Upper lobe of left lung (tissue), 6 donors: Measurements from ENCODE around the gene LRRC23. TPM values are rescaled to one million over a fixed set of nuclear protein-coding genes. Genes with fewer than 3 reads are reported as not detected.
"Not testable (repeated sequence)": the region's sequence is repeated elsewhere in the genome, so short reads cannot be mapped to it uniquely, and the experiment has no call there.

ENCODE experiments used
- ATAC-seq, 2 donors: fragments of 200-7000 bp; cut with Tn5 transposase; one replicate each; pipeline ENCODE4 v1.9.1; 2022; ENCODE audit warnings: mild to moderate bottlenecking in 2 of 2, moderate library complexity in 2 of 2; ENCODE audit not compliant: low FRiP score in 2 of 2
- DNase-seq, 2 donors: peaks; one replicate each; pipeline ENCODE4 v3.0.0-alpha.2; 2019 to 2020
- H3K27ac ChIP-seq, 4 donors: fragments of 200-600 bp; sonication (generic); one replicate each; pipeline ENCODE4 v1.5.1; 2016 to 2019
- H3K27me3 ChIP-seq, 4 donors: fragments of 200-600 bp; sonication (generic); one replicate each; pipeline ENCODE4 v1.5.1; 2017 to 2019
- H3K36me3 ChIP-seq, 4 donors: fragments of 200-600 bp; sonication (generic); one replicate each; pipeline ENCODE4 v1.5.1; 2016 to 2019
- H3K4me1 ChIP-seq, 4 donors: fragments of 200-600 bp; sonication (generic); one replicate each; pipeline ENCODE4 v1.5.1; 2018 to 2019
- H3K4me3 ChIP-seq, 4 donors: fragments of 200-600 bp; sonication (generic); one replicate each; pipeline ENCODE4 v1.5.1; 2017 to 2019; ENCODE audit warnings: mild to moderate bottlenecking in 2 of 4, moderate library complexity in 1 of 4
- H3K9me3 ChIP-seq, 4 donors: fragments of 200-600 bp; sonication (generic); one replicate each; pipeline ENCODE4 v1.5.1; 2018 to 2019
- EP300 ChIP-seq, 4 donors: sonication (generic); formaldehyde crosslinking; IDR thresholded peaks; one replicate each; pipeline ENCODE4 v1.5.1; 2017; ENCODE audit warnings: antibody characterized with exemption in 4 of 4, control low read depth in 2 of 4
- POLR2A ChIP-seq, 4 donors: fragments of 450-650 bp; IDR thresholded peaks; one replicate each; pipeline ENCODE4 v1.5.1; 2016 to 2017; ENCODE audit warnings: antibody characterized with exemption in 4 of 4, mild to moderate bottlenecking in 2 of 4
- POLR2AphosphoS5 ChIP-seq, 2 donors: sonication (generic); formaldehyde crosslinking; IDR thresholded peaks; one replicate each; pipeline ENCODE4 v1.5.1; 2017; ENCODE audit warnings: antibody characterized with exemption in 2 of 2
- WGBS, 2 donors: methylation state at CpG; one replicate each; pipeline ENCODE4 v1.1.5; 2017 to 2018; 5-methylcytosine and 5-hydroxymethylcytosine counted together
- total RNA-seq, 6 donors: library from RNA; depleted of rRNA in 4 of 6; stranded (reverse); fragments of >200 nt in 4 of 6; gene quantifications; one replicate each; pipeline versions ENCODE4 v1.1.0 to v1.2.1, GENCODE V29; 2016 to 2021
- TF ChIP-seq, protein P1 (sequence below), 6 experiments: fragments of 450-650 bp in 4 of 6; fragments of 200-600 bp in 2 of 6; sonication (generic) in 2 of 6; IDR thresholded peaks; one replicate each; pipeline ENCODE4 v1.5.1; 2016 to 2019; ENCODE audit warnings: antibody characterized with exemption in 6 of 6
- donor health status: DM: no; HTN: no; CAD: no; lungs with moderate emphysema.
- donor health status: DM: no; HTN: yes; CAD: no; lungs with severe emphysema.

The LRRC23 gene
- total RNA-seq, 6 donors from 2014 or later: 12.0 to 83.2 (median 29.1) TPM

DNA sequence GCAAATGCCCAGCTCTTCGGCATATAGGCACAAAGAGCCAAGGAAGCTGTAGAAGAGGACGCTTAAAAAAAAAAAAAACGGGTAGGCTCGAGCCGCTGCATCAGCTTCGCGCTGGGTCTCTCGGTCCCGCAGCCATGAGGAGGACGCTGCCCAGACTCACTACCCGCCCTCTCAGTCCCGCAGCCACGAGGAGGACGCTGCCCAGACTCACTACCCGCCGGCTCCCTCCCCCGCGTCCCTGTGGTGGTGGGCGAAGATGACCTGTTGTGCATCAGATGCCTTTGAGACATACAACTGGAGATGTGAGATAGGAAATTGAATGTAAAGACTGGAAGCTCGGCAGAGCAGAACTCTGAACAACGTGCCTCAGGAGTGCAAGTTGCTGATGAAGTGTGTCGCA, 20.1 kb upstream of the LRRC23 start:
- no peaks in the 10 kb centered on the region for H3K9me3 ChIP-seq
- no peak for TF ChIP-seq EP300 (IDR thresholded peaks at IDR 0.05)
- TF ChIP-seq, protein P1, sequence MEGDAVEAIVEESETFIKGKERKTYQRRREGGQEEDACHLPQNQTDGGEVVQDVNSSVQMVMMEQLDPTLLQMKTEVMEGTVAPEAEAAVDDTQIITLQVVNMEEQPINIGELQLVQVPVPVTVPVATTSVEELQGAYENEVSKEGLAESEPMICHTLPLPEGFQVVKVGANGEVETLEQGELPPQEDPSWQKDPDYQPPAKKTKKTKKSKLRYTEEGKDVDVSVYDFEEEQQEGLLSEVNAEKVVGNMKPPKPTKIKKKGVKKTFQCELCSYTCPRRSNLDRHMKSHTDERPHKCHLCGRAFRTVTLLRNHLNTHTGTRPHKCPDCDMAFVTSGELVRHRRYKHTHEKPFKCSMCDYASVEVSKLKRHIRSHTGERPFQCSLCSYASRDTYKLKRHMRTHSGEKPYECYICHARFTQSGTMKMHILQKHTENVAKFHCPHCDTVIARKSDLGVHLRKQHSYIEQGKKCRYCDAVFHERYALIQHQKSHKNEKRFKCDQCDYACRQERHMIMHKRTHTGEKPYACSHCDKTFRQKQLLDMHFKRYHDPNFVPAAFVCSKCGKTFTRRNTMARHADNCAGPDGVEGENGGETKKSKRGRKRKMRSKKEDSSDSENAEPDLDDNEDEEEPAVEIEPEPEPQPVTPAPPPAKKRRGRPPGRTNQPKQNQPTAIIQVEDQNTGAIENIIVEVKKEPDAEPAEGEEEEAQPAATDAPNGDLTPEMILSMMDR (IDR thresholded peaks at IDR 0.05): no peak
- H3K4me3 ChIP-seq: no peak overlapping the region
- DNase-seq (peak in 1 of 2 donors; percentile 51), ATAC-seq (no peak)
- 86% methylated on average over 22 of the region's 22 CpGs for WGBS, 2 donors
- H3K27me3 ChIP-seq: no peaks in the 10 kb centered on the region
- H3K4me1 ChIP-seq: peaks cover 0 to 24% (median 7%) of the 10 kb centered on the region in 4 donors
- H3K27ac ChIP-seq: no peak overlapping the region
- H3K36me3 ChIP-seq: peaks cover 0 to 16% (median 14%) of the 10 kb centered on the region in 4 donors

DNA sequence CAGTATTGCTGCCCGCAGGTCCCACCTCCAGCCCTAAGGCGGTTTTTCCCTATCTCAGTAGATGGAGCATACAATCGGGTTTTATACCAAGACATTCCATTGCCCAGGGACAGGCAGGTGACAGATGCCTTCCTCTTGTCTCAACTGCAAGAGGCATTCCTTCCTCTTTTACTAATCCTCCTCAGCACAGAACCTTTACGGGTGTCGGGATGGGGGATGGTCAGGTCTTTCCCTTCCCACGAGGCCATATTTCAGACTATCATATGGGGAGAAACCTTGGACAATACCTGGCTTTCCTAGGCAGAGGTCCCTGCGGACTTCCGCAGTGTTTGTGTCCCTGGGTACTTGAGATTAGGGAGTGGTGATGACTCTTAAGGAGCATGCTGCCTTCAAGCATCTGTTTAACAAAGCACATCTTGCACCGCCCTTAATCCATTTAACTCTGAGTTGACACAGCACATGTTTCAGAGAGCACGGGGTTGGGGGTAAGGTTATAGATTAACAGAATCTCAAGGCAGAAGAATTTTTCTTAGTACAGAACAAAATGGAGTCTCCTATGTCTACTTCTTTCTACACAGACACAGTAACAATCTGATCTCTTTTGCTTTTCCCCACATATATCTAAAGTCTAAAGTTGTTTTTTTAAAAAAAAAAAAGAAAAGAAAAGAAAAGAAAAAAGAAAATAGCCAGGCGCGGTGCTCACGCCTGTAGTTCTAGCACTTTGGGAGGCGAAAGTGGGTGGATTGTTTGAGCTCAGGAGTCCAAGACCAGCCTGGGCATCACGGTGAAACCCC, 18.2 kb upstream of the LRRC23 start:
- not testable (repeated sequence) for H3K27me3 ChIP-seq, ATAC-seq, H3K4me3 ChIP-seq, H3K9me3 ChIP-seq, DNase-seq
- peaks cover 0 to 16% (median 14%) of the 10 kb centered on the region in 4 donors for H3K36me3 ChIP-seq
- WGBS, 2 donors: 34 to 59% methylated on average over 11 to 13 of the region's 15 CpGs
- peaks cover 4 to 25% (median 13%) of the 10 kb centered on the region in 4 donors for H3K4me1 ChIP-seq
- TF ChIP-seq POLR2A (IDR thresholded peaks at IDR 0.05): peak in 1 of 4 donors; percentile 35
- H3K27ac ChIP-seq: peak overlapping the region; percentile 71 to 76 (median 74)

DNA sequence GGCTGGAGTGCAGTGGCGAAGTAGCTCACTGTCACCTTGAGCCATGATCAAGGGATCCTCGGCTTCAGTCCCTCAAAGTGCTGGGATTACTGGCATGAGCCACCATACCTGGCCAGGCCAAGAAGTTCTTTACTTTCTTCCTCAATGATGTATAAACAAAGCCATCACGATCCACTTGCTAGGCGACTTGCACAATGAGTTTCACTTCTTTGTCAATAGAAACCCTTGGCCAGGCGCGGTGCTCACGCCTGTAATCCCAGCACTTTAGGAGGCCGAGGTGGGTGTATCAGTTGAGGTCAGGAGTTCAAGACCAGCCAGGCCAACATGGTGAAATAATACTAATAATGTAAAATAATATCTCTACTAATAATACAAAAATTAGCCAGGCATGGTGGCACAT, 17.2 kb upstream of the LRRC23 start:
- H3K4me1 ChIP-seq: peaks cover 8 to 30% (median 17%) of the 10 kb centered on the region in 4 donors
- H3K27ac ChIP-seq: peak overlapping the region; percentile 71 to 76 (median 74)
- no peaks in the 10 kb centered on the region for H3K9me3 ChIP-seq
- ATAC-seq (peak in 1 of 2 donors; percentile 12), DNase-seq (peak in 1 of 2 donors; percentile 84)
- no peaks in the 10 kb centered on the region for H3K27me3 ChIP-seq
- WGBS, 2 donors: 52 to 57% methylated on average over 8 of the region's 8 CpGs
- TF ChIP-seq POLR2A (IDR thresholded peaks at IDR 0.05) (peak in 1 of 4 donors; percentile 39), EP300 (IDR thresholded peaks at IDR 0.05) (peak in 1 of 4 donors; percentile 50), POLR2AphosphoS5 (IDR thresholded peaks at IDR 0.05) (no peak)
- TF ChIP-seq, protein P1 (IDR thresholded peaks at IDR 0.05): no peak
- H3K36me3 ChIP-seq: peaks cover 0 to 16% (median 14%) of the 10 kb centered on the region in 4 donors
- H3K4me3 ChIP-seq: no peak overlapping the region

DNA sequence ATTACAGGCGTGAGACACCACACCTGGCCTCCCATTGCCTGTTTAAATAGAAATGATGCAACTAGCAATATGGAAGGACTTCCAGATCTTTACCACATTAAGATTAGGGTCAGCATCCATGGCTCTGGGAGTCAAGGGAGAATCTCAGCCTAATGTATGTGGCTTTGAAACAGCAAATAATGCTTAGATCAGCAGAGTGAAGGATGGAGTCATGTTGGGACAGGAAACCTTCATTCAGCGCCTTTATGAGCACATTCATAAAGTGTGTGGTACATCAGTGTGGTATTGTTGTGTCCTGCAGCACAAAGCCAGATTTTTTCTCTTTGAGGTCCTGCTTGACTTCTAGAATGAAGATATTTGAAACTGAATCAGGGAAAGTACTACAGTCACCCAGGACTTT, 16.3 kb upstream of the LRRC23 start:
- Histone ChIP-seq H3K4me3 (no peak overlapping the region), H3K27me3 (no peaks in the 10 kb centered on the region), H3K27ac (peak overlapping the region in 1 of 4 donors; percentile 76), H3K4me1 (peaks cover 8 to 30% (median 17%) of the 10 kb centered on the region in 4 donors), H3K36me3 (peaks cover 0 to 16% (median 13%) of the 10 kb centered on the region in 4 donors), H3K9me3 (no peaks in the 10 kb centered on the region)
- 88 to 100% methylated on average over 2 of the region's 2 CpGs for WGBS, 2 donors
- TF ChIP-seq, protein P1 (IDR thresholded peaks at IDR 0.05): no peak
- TF ChIP-seq EP300 (IDR thresholded peaks at IDR 0.05) (no peak), POLR2A (IDR thresholded peaks at IDR 0.05) (no peak), POLR2AphosphoS5 (IDR thresholded peaks at IDR 0.05) (no peak)
- DNase-seq: no peak
- ATAC-seq: no peak

DNA sequence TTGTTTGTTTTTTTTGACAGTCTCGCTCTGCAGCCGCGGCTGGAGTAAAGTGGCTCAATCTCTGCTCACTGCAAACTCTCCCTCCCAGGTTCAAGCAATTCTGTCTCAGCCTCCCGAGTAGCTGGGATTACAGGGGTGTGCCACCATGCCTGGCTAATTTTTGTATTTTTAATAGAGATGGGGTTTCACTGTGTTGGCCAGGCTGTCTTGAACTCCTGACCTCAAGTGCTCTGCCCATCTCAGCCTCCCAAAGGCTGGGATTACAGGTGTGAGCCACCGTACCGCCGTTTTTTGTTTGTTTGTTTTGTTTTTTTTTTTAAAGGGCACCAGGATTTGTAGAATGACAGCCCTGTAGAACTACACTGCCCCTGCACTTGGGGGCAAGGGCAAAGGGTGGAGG, 15.8 kb upstream of the LRRC23 start:
- WGBS, 2 donors: 75 to 76% methylated on average over 7 of the region's 7 CpGs
- H3K4me3 ChIP-seq, ATAC-seq, H3K9me3 ChIP-seq, H3K27me3 ChIP-seq, DNase-seq: not testable (repeated sequence)
- H3K4me1 ChIP-seq: peaks cover 8 to 30% (median 17%) of the 10 kb centered on the region in 4 donors
- H3K27ac ChIP-seq: peak overlapping the region in 1 of 4 donors; percentile 76
- peaks cover 0 to 14% (median 9%) of the 10 kb centered on the region in 4 donors for H3K36me3 ChIP-seq

DNA sequence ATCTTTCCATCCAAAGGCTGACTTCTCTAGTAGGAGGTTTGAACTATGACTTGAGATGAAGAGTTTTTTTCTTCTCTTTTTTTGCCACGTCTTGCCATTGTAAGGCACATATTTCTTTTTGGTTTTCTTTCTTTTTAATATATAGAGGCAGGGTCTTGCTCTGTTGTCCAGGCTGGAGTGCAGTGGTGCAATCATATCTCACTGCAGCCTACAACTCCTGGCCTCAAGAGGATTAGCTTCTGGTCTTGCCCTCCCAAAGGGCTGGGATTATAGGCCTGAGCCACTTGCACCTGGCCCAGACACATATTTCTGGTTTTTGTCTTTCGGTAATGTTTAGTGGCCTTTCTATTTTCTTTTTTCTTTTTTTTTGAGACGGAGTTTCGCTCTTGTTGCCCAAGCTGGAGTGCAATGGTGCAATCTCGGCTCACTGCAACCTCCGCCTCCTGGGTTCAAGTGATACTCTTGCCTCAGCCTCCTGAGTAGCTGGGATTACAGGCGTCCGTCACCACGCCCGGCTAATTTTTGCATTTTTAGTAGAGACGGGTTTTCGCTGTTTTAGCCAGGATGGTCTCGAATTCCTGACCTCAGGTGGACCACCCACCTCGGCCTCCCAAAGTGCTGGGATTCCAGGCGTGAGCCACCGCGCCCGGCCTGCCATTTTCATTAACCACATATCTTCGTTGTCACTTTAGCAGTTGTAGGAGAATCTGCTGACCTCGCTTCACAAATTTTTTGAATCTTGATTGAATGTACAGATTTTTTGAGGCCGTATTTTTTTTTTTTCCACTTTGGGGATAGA, 14.6 kb upstream of the LRRC23 start:
- WGBS, 2 donors: 82 to 89% methylated on average over 21 of the region's 21 CpGs
- H3K9me3 ChIP-seq, ATAC-seq, H3K27me3 ChIP-seq, H3K36me3 ChIP-seq: not testable (repeated sequence)
- peak overlapping the region; percentile 78 to 96 (median 91) for H3K27ac ChIP-seq
- DNase-seq: peak in 1 of 2 donors; percentile 54
- peaks cover 8 to 30% (median 17%) of the 10 kb centered on the region in 4 donors for H3K4me1 ChIP-seq
- H3K4me3 ChIP-seq: peak overlapping the region in 1 of 4 donors; percentile 59
